Muscle layer of colon (tissue), 2 donors: ENCODE measurements around the gene SLC30A9.

ENCODE experiments used
- H3K27ac ChIP-seq: one replicate; pipeline ENCODE4 v1.7.0; 2013; ENCODE audit warnings: low read depth, mild to moderate bottlenecking, low read length, moderate library complexity
- H3K27me3 ChIP-seq, 2 donors: one replicate each; pipeline ENCODE4 v1.7.0; 2013; ENCODE audit warnings: low read length in 2 of 2, mild to moderate bottlenecking in 2 of 2; ENCODE audit not compliant: insufficient read depth in 2 of 2, control insufficient read depth in 1 of 2
- H3K36me3 ChIP-seq: one replicate; pipeline ENCODE4 v1.7.0; 2013; ENCODE audit warnings: mild to moderate bottlenecking, low read length; ENCODE audit not compliant: insufficient read depth
- H3K4me1 ChIP-seq: one replicate; pipeline ENCODE4 v1.7.0; 2013; ENCODE audit warnings: mild to moderate bottlenecking, low read length; ENCODE audit not compliant: insufficient read depth
- H3K4me3 ChIP-seq, 2 donors: one replicate each; pipeline ENCODE4 v1.7.0; 2013; ENCODE audit warnings: low read length in 2 of 2, low read depth in 1 of 2, mild to moderate bottlenecking in 1 of 2, moderate library complexity in 1 of 2
- H3K9ac ChIP-seq: one replicate; pipeline ENCODE4 v1.7.0; 2013; ENCODE audit warnings: low read length
- H3K9me3 ChIP-seq: one replicate; pipeline ENCODE4 v1.7.0; 2013; ENCODE audit warnings: mild to moderate bottlenecking, low read length
- donor health status: abdominal sarcoma.
- donor health status: Adenocarcinoma of cecum.

Gene SLC30A9

GRCh38 chr4:42083816-42084215, 93.5 kb downstream of the SLC30A9 start:
- H3K9me3 ChIP-seq: no peaks in the 10 kb centered on the region
- no peak overlapping the region for H3K27ac ChIP-seq
- no peaks in the 10 kb centered on the region for H3K27me3 ChIP-seq
- H3K4me3 ChIP-seq: no peak overlapping the region
- no peak overlapping the region for H3K9ac ChIP-seq
- peaks cover 12% of the 10 kb centered on the region for H3K36me3 ChIP-seq
- H3K4me1 ChIP-seq: no peaks in the 10 kb centered on the region

DNA sequence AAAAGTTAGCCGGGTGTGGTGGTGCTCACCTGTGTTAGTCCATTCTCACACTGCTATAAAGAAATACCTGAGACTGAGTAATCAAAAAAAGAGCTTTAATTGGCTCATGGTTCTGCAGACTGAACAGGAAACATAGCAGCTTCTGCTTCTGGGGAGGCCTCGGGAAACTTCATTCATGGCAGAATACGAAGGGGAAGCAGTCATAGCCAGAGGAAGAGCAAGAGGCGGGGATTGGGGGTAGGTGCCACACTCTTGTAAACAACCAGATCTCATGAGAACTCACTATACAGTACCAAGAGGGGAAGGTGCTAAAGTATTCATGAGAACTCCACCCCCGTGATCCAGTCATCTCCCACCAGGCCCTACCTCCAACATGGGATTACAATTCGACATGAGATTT, 98.1 kb downstream of the SLC30A9 start:
- Histone ChIP-seq H3K27me3 (no peaks in the 10 kb centered on the region), H3K27ac (no peak overlapping the region), H3K36me3 (peaks cover 6% of the 10 kb centered on the region), H3K4me1 (no peaks in the 10 kb centered on the region), H3K9ac (no peak overlapping the region), H3K4me3 (no peak overlapping the region), H3K9me3 (no peaks in the 10 kb centered on the region)

GRCh38 chr4:42101446-42101975, 111.2 kb downstream of the SLC30A9 start:
- Histone ChIP-seq H3K27ac (no peak overlapping the region), H3K4me1 (no peaks in the 10 kb centered on the region), H3K27me3 (no peaks in the 10 kb centered on the region), H3K4me3 (no peak overlapping the region), H3K9ac (no peak overlapping the region), H3K9me3 (no peaks in the 10 kb centered on the region), H3K36me3 (no peaks in the 10 kb centered on the region)

- H3K9ac ChIP-seq: no peak overlapping the region
- no peaks in the 10 kb centered on the region for H3K36me3 ChIP-seq
- H3K4me3 ChIP-seq: no peak overlapping the region
- no peaks in the 10 kb centered on the region for H3K9me3 ChIP-seq
- H3K4me1 ChIP-seq: no peaks in the 10 kb centered on the region
- no peaks in the 10 kb centered on the region for H3K27me3 ChIP-seq
- no peak overlapping the region for H3K27ac ChIP-seq
Observed at GRCh38 chr4:42104521-42104920, 114.2 kb downstream of the SLC30A9 start.

DNA sequence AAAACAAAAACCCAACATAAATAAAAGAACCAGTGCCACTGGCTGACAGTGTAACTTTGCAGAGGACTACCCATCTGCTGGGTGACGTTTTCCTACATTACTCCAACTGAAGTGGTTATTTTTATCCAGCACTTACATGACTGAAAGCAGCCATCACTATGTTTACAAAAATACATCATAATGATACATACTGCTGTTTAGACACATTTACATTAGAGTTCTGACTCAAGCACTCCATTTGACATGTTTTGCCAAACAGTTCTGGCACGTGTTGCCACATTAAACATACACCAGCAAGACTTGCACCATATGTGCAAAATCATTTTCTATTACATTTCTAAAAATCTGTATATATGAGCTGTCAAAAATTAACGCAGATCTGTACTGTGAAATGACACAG, 122.5 kb downstream of the SLC30A9 start:
- H3K9ac ChIP-seq: no peak overlapping the region
- H3K27ac ChIP-seq: no peak overlapping the region
- no peaks in the 10 kb centered on the region for H3K27me3 ChIP-seq
- no peaks in the 10 kb centered on the region for H3K36me3 ChIP-seq
- no peaks in the 10 kb centered on the region for H3K4me1 ChIP-seq
- H3K9me3 ChIP-seq: no peaks in the 10 kb centered on the region
- no peak overlapping the region for H3K4me3 ChIP-seq

DNA sequence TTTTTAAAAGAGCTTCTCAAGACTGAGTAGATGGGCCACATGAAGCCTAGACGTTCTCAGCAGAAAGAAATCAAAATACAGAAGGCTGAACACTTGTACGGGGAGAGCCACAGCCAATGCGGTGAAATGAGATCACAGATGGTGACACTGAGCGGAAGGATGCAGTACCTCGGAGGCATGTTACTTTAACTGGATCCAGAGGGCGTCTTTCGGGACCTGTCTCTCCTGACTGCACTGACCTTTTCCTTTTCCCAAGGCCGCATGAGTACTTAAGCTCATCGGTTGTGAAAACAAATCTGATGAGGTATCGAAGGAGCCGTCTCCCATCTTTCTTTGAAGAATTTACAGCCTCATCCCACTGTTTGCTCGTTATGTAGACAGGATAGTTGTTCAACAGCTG, 129.6 kb downstream of the SLC30A9 start:
- no peak overlapping the region for H3K27ac ChIP-seq
- H3K4me1 ChIP-seq: no peaks in the 10 kb centered on the region
- H3K4me3 ChIP-seq: no peak overlapping the region
- no peaks in the 10 kb centered on the region for H3K9me3 ChIP-seq
- H3K36me3 ChIP-seq: no peaks in the 10 kb centered on the region
- H3K27me3 ChIP-seq: no peaks in the 10 kb centered on the region
- H3K9ac ChIP-seq: no peak overlapping the region

- H3K9ac ChIP-seq: no peak overlapping the region
- H3K9me3 ChIP-seq: no peaks in the 10 kb centered on the region
- H3K36me3 ChIP-seq: no peaks in the 10 kb centered on the region
- no peak overlapping the region for H3K27ac ChIP-seq
- no peak overlapping the region for H3K4me3 ChIP-seq
- no peaks in the 10 kb centered on the region for H3K4me1 ChIP-seq
- no peaks in the 10 kb centered on the region for H3K27me3 ChIP-seq
Observed at GRCh38 chr4:42122237-42122636, 131.9 kb downstream of the SLC30A9 start.

GRCh38 chr4:42123071-42123644, 132.8 kb downstream of the SLC30A9 start:
- H3K4me1 ChIP-seq: no peaks in the 10 kb centered on the region

GRCh38 chr4:42132099-42132498, 141.8 kb downstream of the SLC30A9 start:
- no peak overlapping the region for H3K9ac ChIP-seq
- no peaks in the 10 kb centered on the region for H3K4me1 ChIP-seq
- H3K27me3 ChIP-seq: no peaks in the 10 kb centered on the region
- no peak overlapping the region for H3K4me3 ChIP-seq
- no peaks in the 10 kb centered on the region for H3K36me3 ChIP-seq
- H3K9me3 ChIP-seq: no peaks in the 10 kb centered on the region
- H3K27ac ChIP-seq: no peak overlapping the region

More at GRCh38 chr4:42123071-42123644, 132.8 kb downstream of the SLC30A9 start:
- Histone ChIP-seq H3K9ac (no peak overlapping the region), H3K9me3 (no peaks in the 10 kb centered on the region), H3K27me3 (no peaks in the 10 kb centered on the region), H3K36me3 (no peaks in the 10 kb centered on the region), H3K27ac (no peak overlapping the region), H3K4me3 (no peak overlapping the region)

DNA sequence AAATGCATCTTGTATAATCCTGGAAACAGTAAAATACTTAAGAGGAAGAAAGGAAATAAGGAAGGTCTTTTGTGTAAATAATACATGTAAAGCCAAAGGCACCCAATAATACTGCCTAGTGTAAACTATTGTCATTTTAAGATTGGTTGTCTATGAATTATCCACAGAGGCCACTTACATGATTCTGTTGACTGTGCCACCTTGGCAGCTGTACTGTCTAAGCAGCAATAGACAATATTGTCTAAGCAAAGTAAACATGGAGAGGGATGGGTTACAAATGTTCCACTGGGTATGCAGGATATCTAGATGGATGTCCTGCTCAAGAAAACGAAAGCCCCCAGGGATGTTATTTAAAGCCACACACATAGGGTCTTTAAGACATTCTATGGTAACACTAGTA, 142.7 kb downstream of the SLC30A9 start:
- Histone ChIP-seq H3K9me3 (no peaks in the 10 kb centered on the region), H3K4me3 (no peak overlapping the region), H3K4me1 (no peaks in the 10 kb centered on the region), H3K27me3 (no peaks in the 10 kb centered on the region), H3K9ac (no peak overlapping the region), H3K27ac (no peak overlapping the region), H3K36me3 (no peaks in the 10 kb centered on the region)

GRCh38 chr4:42136371-42136770, 146.0 kb downstream of the SLC30A9 start:
- Histone ChIP-seq H3K36me3 (no peaks in the 10 kb centered on the region), H3K27ac (no peak overlapping the region), H3K27me3 (no peaks in the 10 kb centered on the region), H3K9ac (no peak overlapping the region), H3K4me3 (no peak overlapping the region), H3K4me1 (no peaks in the 10 kb centered on the region), H3K9me3 (no peaks in the 10 kb centered on the region)
